ENCODE measurements around the gene RPA3. TPM values are rescaled to one million over a fixed set of nuclear protein-coding genes. Genes with fewer than 3 reads are reported as not detected.
A peak's percentile ranks its signal among the peaks of the same experiment; 100 is the strongest.

The RPA3 gene
- total RNA-seq, 1 donor from 2014 or later: 128 TPM

- Mint-ChIP-seq H3K4me1 (no peaks in the 10 kb centered on the region), H3K9me3 (no peaks in the 10 kb centered on the region), H3K27me3 (ENCODE audit: insufficient read depth, low read depth) (no peaks in the 10 kb centered on the region), H3K36me3 (peaks cover 14% of the 10 kb centered on the region), H3K27ac (no peak overlapping the region), H3K4me3 (no peak overlapping the region)
- H4K20me1 ChIP-seq (ENCODE audit: low read depth): no peaks in the 10 kb centered on the region
- no peak for DNase-seq (ENCODE audit: low spot score)
- H3K79me2 ChIP-seq (ENCODE audit: low read depth): no peaks in the 10 kb centered on the region
- no peak for TF ChIP-seq EZH2phosphoT487 (IDR thresholded peaks at IDR 0.05)
- TF ChIP-seq, protein P1, sequence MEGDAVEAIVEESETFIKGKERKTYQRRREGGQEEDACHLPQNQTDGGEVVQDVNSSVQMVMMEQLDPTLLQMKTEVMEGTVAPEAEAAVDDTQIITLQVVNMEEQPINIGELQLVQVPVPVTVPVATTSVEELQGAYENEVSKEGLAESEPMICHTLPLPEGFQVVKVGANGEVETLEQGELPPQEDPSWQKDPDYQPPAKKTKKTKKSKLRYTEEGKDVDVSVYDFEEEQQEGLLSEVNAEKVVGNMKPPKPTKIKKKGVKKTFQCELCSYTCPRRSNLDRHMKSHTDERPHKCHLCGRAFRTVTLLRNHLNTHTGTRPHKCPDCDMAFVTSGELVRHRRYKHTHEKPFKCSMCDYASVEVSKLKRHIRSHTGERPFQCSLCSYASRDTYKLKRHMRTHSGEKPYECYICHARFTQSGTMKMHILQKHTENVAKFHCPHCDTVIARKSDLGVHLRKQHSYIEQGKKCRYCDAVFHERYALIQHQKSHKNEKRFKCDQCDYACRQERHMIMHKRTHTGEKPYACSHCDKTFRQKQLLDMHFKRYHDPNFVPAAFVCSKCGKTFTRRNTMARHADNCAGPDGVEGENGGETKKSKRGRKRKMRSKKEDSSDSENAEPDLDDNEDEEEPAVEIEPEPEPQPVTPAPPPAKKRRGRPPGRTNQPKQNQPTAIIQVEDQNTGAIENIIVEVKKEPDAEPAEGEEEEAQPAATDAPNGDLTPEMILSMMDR (IDR thresholded peaks at IDR 0.05): no peak
- TF ChIP-seq EZH2 (IDR thresholded peaks at IDR 0.05): no peak
- H3K9ac ChIP-seq: no peak overlapping the region
- no peak overlapping the region for H2AFZ ChIP-seq (replicated peaks)
- H3F3A ChIP-seq (ENCODE audit: low read depth): peaks cover 32% of the 10 kb centered on the region
- H3K27me3 ChIP-seq: no peaks in the 10 kb centered on the region
- no peak overlapping the region for H3K4me3 ChIP-seq
- no peak overlapping the region for H3K27ac ChIP-seq
- H3K4me1 ChIP-seq: peaks cover 14% of the 10 kb centered on the region
- H3K9me3 ChIP-seq (ENCODE audit: low read depth): no peaks in the 10 kb centered on the region
- no peaks in the 10 kb centered on the region for H3K36me3 ChIP-seq
- H3K4me2 ChIP-seq: no peak overlapping the region
Measured at GRCh38 chr7:7675686-7676085, 42.7 kb downstream of the RPA3 start.

DNA sequence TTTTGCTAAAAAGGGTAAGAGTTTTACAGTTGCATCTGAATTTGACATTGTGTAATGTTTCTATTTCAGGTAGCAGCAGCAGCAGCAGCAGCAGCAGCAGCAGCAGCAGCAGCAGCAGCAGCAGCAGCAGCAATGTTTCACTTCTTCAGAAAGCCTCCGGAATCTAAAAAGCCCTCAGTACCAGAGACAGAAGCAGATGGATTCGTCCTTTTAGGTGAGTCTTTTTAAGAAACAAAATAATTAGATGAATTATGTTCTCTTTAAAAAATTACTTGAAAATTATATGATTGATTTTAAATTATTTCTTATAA lies 45.2 kb downstream of the RPA3 start:
- H3K9me3 Mint-ChIP-seq: no peaks in the 10 kb centered on the region
- Histone ChIP-seq H2AFZ (replicated peaks) (no peak overlapping the region), H3K36me3 (no peaks in the 10 kb centered on the region), H3K27me3 (no peaks in the 10 kb centered on the region), H3K27ac (no peak overlapping the region), H3K4me1 (peaks cover 16% of the 10 kb centered on the region), H3K9me3 (ENCODE audit: low read depth) (no peaks in the 10 kb centered on the region), H3K4me2 (no peak overlapping the region), H3K4me3 (no peak overlapping the region), H4K20me1 (ENCODE audit: low read depth) (no peaks in the 10 kb centered on the region), H3K79me2 (ENCODE audit: low read depth) (no peaks in the 10 kb centered on the region), H3K9ac (no peak overlapping the region), H3F3A (ENCODE audit: low read depth) (peaks cover 23% of the 10 kb centered on the region)
- no peak for DNase-seq (ENCODE audit: low spot score)
- H3K36me3 Mint-ChIP-seq: peaks cover 14% of the 10 kb centered on the region
- TF ChIP-seq EZH2 (IDR thresholded peaks at IDR 0.05) (no peak), EZH2phosphoT487 (IDR thresholded peaks at IDR 0.05) (no peak)
- TF ChIP-seq, protein P1 (IDR thresholded peaks at IDR 0.05): no peak
- H3K4me3 Mint-ChIP-seq: no peak overlapping the region
- no peaks in the 10 kb centered on the region for H3K27me3 Mint-ChIP-seq (ENCODE audit: insufficient read depth, low read depth)
- no peaks in the 10 kb centered on the region for H3K4me1 Mint-ChIP-seq
- no peak overlapping the region for H3K27ac Mint-ChIP-seq

DNA sequence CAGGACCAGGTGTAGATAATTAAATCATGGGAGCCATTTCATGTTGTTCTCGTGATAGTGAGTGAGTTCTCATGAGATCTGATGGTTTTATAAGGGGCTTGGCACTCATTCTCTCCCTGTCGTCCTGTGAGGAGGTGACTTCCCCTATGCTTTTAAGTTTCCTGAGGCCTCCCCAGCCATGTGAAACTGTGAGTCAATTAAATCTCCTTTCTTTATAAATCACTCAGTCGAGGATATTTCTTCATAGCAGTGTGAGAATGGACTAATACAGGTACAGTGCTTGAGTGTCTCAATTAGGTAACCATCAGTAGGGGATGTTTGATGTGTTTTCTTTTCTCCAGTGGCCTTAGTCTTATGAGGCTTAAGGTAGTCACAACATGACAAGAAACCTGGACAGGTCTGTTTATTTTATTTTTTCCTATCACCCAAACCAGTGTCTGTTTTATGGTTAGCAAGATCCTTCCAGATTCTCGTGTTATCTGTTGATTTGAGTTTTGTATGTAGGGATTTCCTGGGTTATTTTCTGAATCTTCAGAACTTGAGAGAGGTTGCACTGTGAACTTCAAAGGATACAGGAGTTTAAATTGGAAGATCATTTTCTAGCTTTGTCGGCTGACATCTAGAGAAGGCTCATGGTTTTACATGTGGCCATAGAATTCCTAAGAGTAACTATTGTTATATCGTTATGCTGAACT lies 45.7 kb downstream of the RPA3 start:
- Mint-ChIP-seq H3K36me3 (peaks cover 11% of the 10 kb centered on the region), H3K27me3 (ENCODE audit: insufficient read depth, low read depth) (no peaks in the 10 kb centered on the region), H3K4me3 (no peak overlapping the region), H3K9me3 (no peaks in the 10 kb centered on the region), H3K4me1 (no peaks in the 10 kb centered on the region), H3K27ac (no peak overlapping the region)
- Histone ChIP-seq H3K4me2 (no peak overlapping the region), H3K9ac (no peak overlapping the region), H3K9me3 (ENCODE audit: low read depth) (no peaks in the 10 kb centered on the region), H3K27ac (no peak overlapping the region), H3K36me3 (no peaks in the 10 kb centered on the region), H3K4me3 (no peak overlapping the region), H3K79me2 (ENCODE audit: low read depth) (no peaks in the 10 kb centered on the region), H4K20me1 (ENCODE audit: low read depth) (no peaks in the 10 kb centered on the region), H3K4me1 (peaks cover 16% of the 10 kb centered on the region), H3K27me3 (no peaks in the 10 kb centered on the region), H3F3A (ENCODE audit: low read depth) (peaks cover 19% of the 10 kb centered on the region), H2AFZ (replicated peaks) (no peak overlapping the region)
- TF ChIP-seq EZH2phosphoT487 (IDR thresholded peaks at IDR 0.05): no peak
- DNase-seq (ENCODE audit: low spot score): no peak

DNA sequence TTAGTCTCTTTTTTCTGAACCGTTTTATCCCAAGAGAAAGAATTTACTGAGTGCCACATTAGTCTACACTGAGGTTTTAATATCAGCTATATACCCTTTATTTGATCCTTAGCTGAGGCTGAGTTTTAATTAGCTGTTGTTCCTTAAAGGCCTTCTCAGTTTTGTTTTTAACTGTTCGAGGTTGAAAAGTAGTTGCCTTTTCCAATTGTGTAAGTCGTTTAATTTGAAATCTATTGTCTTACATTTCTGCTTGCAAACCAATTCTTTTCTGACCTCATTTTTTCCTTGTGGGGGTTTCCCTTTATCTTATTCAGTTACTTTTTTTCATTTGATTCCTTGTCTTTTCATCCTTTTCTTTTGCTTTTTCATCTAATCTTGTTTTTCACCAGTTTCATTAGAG lies 47.0 kb downstream of the RPA3 start:
- no peaks in the 10 kb centered on the region for H3K36me3 ChIP-seq
- peaks cover 19% of the 10 kb centered on the region for H3F3A ChIP-seq (ENCODE audit: low read depth)
- Mint-ChIP-seq H3K27me3 (ENCODE audit: insufficient read depth, low read depth) (no peaks in the 10 kb centered on the region), H3K27ac (no peak overlapping the region), H3K4me3 (no peak overlapping the region), H3K4me1 (no peaks in the 10 kb centered on the region), H3K36me3 (peaks cover 8% of the 10 kb centered on the region), H3K9me3 (no peaks in the 10 kb centered on the region)
- no peaks in the 10 kb centered on the region for H3K9me3 ChIP-seq (ENCODE audit: low read depth)
- peak overlapping the region; percentile 29 for H3K4me2 ChIP-seq
- peaks cover 16% of the 10 kb centered on the region for H3K4me1 ChIP-seq
- no peak for DNase-seq (ENCODE audit: low spot score)
- no peaks in the 10 kb centered on the region for H3K27me3 ChIP-seq
- TF ChIP-seq EZH2phosphoT487 (IDR thresholded peaks at IDR 0.05) (no peak), EZH2 (IDR thresholded peaks at IDR 0.05) (no peak)
- TF ChIP-seq, protein P1 (IDR thresholded peaks at IDR 0.05): no peak
- no peak overlapping the region for H2AFZ ChIP-seq (replicated peaks)
- no peak overlapping the region for H3K4me3 ChIP-seq
- peak overlapping the region; percentile 56 for H3K27ac ChIP-seq
- H3K9ac ChIP-seq: no peak overlapping the region
- peaks cover 1% of the 10 kb centered on the region for H3K79me2 ChIP-seq (ENCODE audit: low read depth)
- no peaks in the 10 kb centered on the region for H4K20me1 ChIP-seq (ENCODE audit: low read depth)

Data from neural progenitor cell (in vitro differentiated cells).